HG02970 (cell line): ENCODE data around the gene CHSY1.
"Not testable (repeated sequence)": the region's sequence is repeated elsewhere in the genome, so short reads cannot be mapped to it uniquely, and the experiment has no call there.

Source experiments
- ATAC-seq: cut with Tn5 transposase; IDR thresholded peaks from one replicate; pipeline ENCODE4 v1.9.1; 2021; ENCODE audit warnings: mild to moderate bottlenecking, moderate library complexity, moderate number of reproducible peaks; ENCODE audit not compliant: unreplicated experiment, low FRiP score

CHSY1 gene

GRCh38 chr15:101251830-101252820 lies at the start of gene CHSY1:
CHSY1 (minus strand) TSS chr15:101252048; CDS start chr15:101251456, 592 bp downstream.
- ATAC-seq: peak; percentile 73

- no peak for ATAC-seq
Measured at GRCh38 chr15:101296418-101297405, 44.9 kb upstream of the CHSY1 start.

- ATAC-seq: no peak
Measured at GRCh38 chr15:101295607-101296161, 43.8 kb upstream of the CHSY1 start.

GRCh38 chr15:101294731-101295606 lies 43.1 kb upstream of the CHSY1 start, which contains the start of gene SNRPA1:
SNRPA1 (minus strand) TSS chr15:101295248; CDS start chr15:101295178, 70 bp downstream.
- ATAC-seq: peak; percentile 90

- ATAC-seq: no peak
Measured at GRCh38 chr15:101293122-101293521, 41.3 kb upstream of the CHSY1 start.

- ATAC-seq: no peak
Measured at GRCh38 chr15:101288905-101289513, 37.2 kb upstream of the CHSY1 start.

GRCh38 chr15:101287342-101287741 lies 35.5 kb upstream of the CHSY1 start:
- ATAC-seq: not testable (repeated sequence)

GRCh38 chr15:101286471-101287114 lies 34.7 kb upstream of the CHSY1 start:
- no peak for ATAC-seq

- ATAC-seq: no peak
Measured at GRCh38 chr15:101283931-101284330, 32.1 kb upstream of the CHSY1 start.

- ATAC-seq: no peak
Measured at GRCh38 chr15:101280007-101280406, 28.2 kb upstream of the CHSY1 start.

GRCh38 chr15:101277943-101278564 lies 26.2 kb upstream of the CHSY1 start:
- ATAC-seq: no peak

- ATAC-seq: peak; percentile 87
Measured at GRCh38 chr15:101277038-101277822, 25.4 kb upstream of the CHSY1 start, which contains the start of gene SELENOS. SELENOS (minus strand) TSS chr15:101277485; CDS start chr15:101277417, 68 bp downstream.

GRCh38 chr15:101276501-101277037 lies 24.7 kb upstream of the CHSY1 start:
- ATAC-seq: no peak

- no peak for ATAC-seq
Measured at GRCh38 chr15:101275018-101275417, 23.2 kb upstream of the CHSY1 start.

- no peak for ATAC-seq
Measured at GRCh38 chr15:101273534-101273933, 21.7 kb upstream of the CHSY1 start.

GRCh38 chr15:101272584-101272983 lies 20.7 kb upstream of the CHSY1 start:
- no peak for ATAC-seq
